ENCODE results near the gene SCAF11.

Gene SCAF11

DNA sequence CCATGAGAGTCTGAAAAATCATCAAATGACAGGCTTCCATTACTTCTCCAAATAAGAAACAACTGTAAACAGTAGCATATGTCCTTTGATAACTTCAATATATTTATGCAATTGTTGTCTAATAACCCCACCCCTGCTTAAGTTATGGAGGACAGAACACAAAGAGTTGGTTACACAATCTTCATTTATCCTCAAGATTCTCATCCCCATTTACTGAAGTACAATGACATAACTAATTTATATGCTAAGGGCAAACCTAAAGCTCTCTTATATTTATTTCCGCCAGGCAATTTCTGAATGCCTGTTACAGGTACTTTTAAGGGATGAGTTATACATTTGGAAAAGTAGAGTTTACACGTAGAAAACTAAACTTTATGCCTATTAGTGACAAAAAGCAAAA lies 12.3 kb downstream of the SCAF11 start:
- no peak for DNase-seq (ENCODE audit: low spot score)

DNA sequence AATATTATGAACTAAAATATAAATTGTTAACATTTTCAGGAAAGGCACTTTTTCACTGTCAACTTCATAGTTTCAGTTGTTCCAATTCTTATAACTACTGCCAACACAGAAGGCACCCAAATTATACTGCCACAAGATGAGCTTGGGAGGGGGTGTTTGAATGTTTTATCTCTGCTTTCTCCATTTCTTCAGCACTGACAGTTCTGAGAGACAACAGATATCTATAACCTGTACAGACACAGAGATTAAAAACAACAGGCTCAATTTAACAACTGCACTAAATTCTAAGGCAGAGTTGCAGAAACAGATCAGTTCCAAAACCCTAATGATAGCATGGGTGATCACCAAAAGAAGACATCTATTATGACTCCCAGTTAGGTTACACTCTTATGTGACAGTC lies 12.8 kb downstream of the SCAF11 start:
- DNase-seq (ENCODE audit: low spot score), result no peak

DNA sequence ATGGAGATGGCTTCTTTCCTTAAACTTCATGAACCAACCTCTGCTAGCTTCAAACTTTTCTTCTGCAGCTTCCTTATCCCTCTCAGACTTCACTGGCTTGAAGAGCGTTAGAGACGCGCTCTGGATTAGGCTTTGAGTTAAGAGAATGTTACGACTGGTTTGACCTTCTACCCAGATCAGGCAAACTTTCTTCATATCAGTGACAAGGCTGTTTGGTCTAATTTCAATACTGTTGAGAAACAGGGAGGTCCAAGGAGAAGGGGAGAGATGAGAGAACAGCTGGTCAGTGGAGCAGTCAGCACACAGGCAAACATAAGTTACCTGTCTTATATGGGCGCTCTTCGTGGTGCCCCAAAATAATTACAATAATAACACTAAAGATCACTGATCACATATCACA lies 14.9 kb downstream of the SCAF11 start:
- no peak for DNase-seq (ENCODE audit: low spot score)

- DNase-seq (ENCODE audit: low spot score), result no peak
These were observed 15.5 kb downstream of the SCAF11 start for GRCh38 chr12:45974883-45975282.

DNA sequence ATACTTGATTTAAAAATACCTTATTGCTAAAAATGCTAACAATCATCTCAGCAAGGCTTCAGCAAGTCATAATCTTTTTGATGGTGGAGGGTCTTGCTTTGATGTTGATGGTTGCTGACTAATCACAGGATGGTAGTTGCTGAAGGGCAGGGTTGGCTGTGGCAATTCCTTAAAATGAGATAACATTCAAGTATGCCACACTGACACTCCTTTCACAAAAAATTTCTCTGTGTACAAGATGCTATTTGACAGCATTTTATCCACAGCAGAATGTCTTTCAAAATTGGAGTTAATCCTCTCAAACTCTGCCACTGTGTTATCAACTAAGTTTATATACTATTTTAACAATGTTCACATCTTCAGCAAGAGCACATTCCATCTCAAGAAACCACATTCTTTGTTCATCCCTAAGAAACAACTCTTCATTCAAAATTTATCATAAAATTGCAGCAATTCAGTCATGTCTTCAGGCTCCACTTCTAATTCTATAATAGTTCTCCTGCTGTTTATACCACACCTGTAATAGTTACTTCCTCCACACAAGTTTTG lies 16.1 kb downstream of the SCAF11 start:
- DNase-seq (ENCODE audit: low spot score), result no peak

GRCh38 chr12:45973526-45973925 lies 16.8 kb downstream of the SCAF11 start:
- DNase-seq (ENCODE audit: low spot score), result no peak

GRCh38 chr12:45970391-45970790 lies 20.0 kb downstream of the SCAF11 start:
- DNase-seq (ENCODE audit: low spot score), result no peak

DNA sequence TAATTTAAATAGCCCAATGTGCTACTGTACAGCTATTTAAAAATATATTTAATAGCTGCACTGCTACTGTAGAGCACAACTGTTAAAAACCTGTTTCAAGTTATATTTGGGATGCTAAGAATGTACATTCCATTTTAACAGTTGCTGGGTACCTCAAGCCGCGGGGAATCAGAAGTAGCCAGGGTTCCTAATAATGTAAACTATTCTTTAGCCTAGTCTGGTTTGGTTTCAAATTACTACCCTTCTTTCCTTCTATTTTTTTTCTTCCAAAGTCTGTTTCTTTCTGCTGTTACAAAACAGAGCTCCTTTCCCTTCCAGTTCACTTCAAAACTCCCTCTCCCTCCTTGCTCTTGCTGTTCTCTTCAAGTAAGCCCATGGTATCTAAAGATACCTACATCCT lies 21.3 kb downstream of the SCAF11 start:
- no peak for DNase-seq (ENCODE audit: low spot score)

GRCh38 chr12:45966486-45966885 lies 23.9 kb downstream of the SCAF11 start:
- DNase-seq (ENCODE audit: low spot score), result no peak

GRCh38 chr12:45962553-45963325 lies 27.6 kb downstream of the SCAF11 start:
- DNase-seq (ENCODE audit: low spot score), result no peak

DNA sequence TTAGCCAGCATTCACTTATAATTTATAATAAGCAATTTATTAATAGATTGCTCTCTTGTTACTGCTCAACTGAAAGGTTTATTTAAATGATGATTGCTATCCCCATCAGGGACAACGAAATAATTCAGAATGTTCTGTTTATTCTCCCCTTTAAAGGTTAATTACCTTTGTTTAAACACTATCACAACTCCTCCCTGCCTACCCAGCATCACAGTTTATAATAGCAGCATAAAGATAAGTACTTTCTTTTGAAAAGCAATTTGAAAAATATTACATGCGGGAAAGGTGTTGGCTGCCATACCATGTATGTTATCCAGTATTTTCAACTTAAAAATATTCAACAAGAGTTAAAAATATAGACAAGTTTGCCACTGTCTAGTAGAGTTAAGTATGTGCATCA lies 30.6 kb downstream of the SCAF11 start:
- no peak for DNase-seq (ENCODE audit: low spot score)

DNA sequence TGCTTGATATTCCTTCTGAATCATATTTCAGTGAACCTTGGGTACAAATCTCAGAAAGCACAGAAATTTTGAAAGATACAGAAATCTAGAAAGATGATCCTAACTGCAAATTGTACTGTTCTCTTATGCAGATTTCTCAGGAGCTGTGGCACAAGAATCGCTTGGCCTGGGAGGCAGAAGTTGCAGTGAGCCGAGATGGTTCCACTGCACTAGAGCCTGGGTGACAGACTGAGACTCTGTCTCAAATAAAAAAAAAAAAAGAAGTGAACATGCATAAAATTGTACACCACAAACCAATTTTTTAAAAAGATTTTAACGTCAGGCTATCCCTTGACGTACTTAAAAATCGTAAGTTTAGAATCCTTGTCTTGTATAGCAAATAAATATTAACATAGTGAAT lies 31.3 kb downstream of the SCAF11 start:
- DNase-seq (ENCODE audit: low spot score), result no peak

- DNase-seq (ENCODE audit: low spot score), result no peak
These were observed 41.8 kb downstream of the SCAF11 start for GRCh38 chr12:45948546-45948945.

DNA sequence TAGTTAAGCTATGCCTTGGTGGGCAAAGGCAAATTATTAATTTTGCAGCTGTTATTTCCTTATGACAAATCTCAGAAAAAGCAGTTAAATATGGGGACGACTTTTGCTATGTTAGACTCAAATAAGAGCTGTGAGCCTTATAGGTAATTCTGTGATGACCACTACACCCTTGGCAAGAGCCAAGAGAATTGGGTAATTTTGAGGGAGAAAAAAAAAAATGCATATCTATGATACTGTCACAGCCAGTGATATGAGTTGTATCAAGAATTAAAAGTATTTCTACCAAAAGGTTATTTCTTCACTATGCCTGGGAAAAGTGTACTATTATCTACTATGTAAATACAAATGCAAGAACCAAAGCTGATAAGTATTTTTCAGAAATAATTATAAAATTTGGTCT lies 43.9 kb downstream of the SCAF11 start:
- DNase-seq (ENCODE audit: low spot score), result no peak

DNA sequence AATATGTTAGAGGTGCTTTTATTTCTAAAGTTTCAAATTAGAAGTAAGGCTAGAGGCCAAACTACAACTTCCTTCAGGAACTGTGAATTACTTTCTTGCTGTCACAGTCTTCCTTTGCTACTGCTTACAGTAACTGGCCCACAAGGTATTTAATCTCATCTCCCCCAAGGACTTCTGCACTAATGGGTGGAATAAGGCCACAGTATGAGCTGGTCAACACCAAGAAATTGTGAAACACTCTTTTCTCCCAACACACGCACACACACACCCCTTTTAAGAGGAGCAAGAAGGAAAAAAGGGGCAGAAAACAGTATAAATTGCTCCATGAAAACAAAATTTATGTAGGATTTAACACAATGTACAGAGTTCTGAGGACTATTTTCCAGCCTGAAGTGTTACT lies 45.6 kb downstream of the SCAF11 start:
- DNase-seq (ENCODE audit: low spot score), result no peak

DNA sequence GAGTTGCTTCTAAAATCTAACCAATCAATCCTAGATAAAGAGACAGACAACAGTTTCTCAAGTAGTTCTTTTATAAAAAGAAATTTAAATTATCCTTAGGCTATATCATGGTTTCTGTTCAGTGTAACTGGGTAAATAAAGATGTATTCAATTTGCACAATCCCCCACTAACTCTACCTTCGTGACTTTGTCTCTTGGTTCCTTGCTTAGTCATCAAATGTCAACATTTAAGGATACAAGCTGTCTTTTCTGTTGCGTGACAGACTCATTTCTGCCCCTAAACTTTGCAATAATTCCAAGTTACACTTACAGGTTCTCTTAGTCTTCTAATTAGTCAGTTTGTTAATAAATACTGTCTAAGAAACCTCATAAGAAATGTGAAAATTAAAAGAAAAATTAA lies 50.6 kb downstream of the SCAF11 start:
- no peak for DNase-seq (ENCODE audit: low spot score)

GRCh38 chr12:45938566-45938965 lies 51.8 kb downstream of the SCAF11 start:
- no peak for DNase-seq (ENCODE audit: low spot score)

GRCh38 chr12:45934956-45935355 lies 55.4 kb downstream of the SCAF11 start:
- DNase-seq (ENCODE audit: low spot score), result no peak

GRCh38 chr12:45933504-45933903 lies 56.9 kb downstream of the SCAF11 start:
- DNase-seq (ENCODE audit: low spot score), result no peak

- no peak for DNase-seq (ENCODE audit: low spot score)
These were observed 60.0 kb downstream of the SCAF11 start for GRCh38 chr12:45930369-45930768.

GRCh38 chr12:45928309-45928708 lies 62.1 kb downstream of the SCAF11 start:
- DNase-seq (ENCODE audit: low spot score), result no peak

- no peak for DNase-seq (ENCODE audit: low spot score)
These were observed 71.6 kb downstream of the SCAF11 start for GRCh38 chr12:45918818-45919217.

DNA sequence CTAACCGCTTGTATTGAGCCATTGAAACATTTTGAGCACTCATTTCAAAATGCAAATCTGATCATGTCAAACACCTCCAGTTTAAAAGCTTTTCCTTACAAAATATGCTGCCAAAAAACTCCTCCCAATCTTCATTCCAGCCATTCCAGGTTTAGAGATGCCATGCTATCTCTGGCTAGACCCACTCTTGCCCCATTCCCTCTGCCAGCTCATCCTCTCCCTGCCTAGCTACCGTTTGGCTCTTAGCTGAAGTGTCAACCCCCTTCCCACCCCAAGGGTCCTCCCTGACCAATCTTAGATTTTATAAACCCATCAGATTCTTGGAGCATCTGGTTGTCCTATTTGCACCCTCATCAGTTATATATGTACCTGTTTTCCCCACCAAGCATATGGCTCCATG lies 75.0 kb downstream of the SCAF11 start:
- no peak for DNase-seq (ENCODE audit: low spot score)

DNA sequence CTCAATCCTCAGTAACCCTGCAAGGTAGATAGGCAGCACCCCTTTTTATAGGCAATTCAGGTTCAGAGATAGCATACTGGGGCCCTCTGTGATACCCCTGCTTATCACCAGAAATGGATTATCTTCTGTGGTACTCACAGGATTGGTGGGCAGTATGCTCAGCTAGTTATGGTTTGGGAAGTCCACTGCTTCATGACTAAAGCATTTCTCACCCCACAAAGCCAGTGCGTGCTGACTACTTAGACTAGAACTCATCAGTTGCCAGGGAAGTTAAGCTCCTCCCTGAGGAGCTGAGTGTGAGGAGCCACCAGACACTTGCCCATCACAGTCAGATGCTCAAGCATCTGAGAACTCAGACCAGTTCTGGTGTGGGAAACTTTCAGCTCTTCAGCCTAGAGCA lies 76.3 kb downstream of the SCAF11 start:
- no peak for DNase-seq (ENCODE audit: low spot score)

Data from HuH-7 (cell line).